Stimulated activated CD8-positive, alpha-beta memory T cell treated with anti-CD3 and anti-CD28 coated beads, Interleukin-4, amount 100 ng/mL, for 1 hour (primary cell): Measurements from ENCODE around the gene TMEM9B.

Experiments
- DNase-seq, 2 donors: peaks; one replicate each; pipeline ENCODE4 v3.0.0-alpha.2; 2020; ENCODE audit warnings: low read depth in 2 of 2, low spot score in 1 of 2

TMEM9B gene

DNA sequence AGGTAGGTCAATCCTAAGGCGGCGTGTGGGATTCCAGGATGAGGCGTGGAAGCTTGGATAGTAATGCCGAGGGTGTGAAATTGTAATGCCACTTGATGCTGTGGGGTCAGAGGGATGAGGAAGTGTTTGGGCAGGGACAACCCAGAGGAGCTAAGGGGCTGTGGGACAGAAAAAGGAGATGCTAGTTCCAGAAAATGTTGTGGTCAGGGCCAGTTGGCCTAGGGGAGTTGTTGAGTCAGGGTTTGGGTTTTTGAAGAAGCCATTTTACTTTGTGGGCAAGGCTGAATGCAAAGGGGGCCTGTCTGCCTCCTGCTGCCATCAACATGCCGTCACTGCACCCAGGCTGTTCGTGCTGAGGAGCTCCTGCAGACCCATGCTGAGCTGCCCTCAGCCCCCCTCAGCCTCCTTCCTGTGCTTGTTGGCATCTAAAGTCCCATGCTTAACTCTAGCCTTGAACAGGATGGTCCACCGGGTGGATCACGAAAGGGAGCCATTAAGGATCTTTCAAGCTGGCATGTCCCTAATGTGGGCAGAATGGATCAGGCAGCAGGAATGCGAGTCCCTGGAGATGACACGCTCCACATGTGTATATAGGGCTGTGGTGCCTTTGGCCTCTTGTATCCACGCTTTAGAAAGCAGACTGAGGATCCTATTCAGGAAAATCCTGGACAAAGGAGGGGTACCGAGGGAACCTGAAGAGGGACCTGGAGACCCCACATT lies 33.6 kb downstream of the TMEM9B start:
- no peak for DNase-seq

GRCh38 chr11:8928981-8929615 lies 35.1 kb downstream of the TMEM9B start:
- DNase-seq: no peak

DNA sequence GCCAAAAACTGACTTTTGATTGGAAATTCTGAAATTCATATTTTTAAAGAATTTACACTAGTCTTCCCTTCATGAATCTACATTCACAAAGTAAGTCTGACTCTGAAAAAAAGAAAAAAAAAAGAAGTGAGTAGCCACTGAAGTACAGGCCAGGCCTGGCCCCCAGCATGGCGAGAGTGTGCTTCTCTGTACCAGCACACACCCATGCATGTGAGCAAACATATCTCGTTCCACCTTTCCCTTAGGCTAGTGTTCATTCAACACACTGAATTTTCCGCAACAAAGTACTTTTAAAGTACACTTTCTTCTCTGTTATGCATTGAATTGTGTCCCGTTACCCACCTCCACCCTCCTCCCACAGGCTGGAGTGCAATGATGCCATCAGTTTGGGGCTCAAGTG lies 36.0 kb downstream of the TMEM9B start:
- DNase-seq: no peak

- no peak for DNase-seq
These were observed 37.0 kb downstream of the TMEM9B start for GRCh38 chr11:8927233-8927632.

GRCh38 chr11:8926236-8926635 lies 38.0 kb downstream of the TMEM9B start:
- no peak for DNase-seq

DNA sequence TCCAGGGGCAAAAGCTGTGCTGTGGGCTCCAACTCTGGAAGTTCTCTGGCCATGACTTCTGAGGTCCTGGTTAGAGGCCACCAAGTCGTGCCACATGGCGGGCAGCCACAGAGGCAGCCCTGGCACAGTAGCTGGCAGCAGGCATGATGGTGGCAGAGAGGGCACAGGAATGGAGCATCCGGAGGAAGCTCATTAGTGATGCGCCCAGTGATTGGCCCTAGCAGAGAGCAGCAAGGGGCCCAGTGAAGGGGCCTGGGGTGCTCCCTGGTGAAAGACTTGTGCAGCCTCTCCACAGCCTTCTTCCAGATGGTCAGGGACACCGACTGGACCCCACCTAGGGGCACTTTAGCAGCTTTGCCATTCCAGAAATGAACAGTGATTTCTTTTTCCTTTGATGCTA lies 38.5 kb downstream of the TMEM9B start:
- DNase-seq: no peak

DNA sequence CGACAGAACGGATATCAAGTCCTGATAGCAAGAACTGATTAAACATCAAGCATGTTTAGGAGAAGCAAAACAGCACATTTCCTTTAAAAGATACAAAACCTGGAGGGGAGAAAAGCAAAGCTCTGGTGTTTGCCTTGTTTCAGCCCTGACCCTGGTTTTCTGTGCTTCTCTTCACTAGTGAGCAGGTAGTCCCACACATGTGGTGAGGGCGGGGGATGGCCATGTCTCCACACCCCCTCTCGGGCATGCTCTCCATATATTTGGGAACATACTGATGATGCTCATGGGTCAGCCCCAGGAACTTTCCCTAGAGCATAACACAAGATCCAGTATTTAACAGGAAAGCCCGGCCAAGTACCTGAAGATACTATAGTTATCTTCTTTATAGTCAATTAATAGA lies 41.6 kb downstream of the TMEM9B start:
- no peak for DNase-seq

DNA sequence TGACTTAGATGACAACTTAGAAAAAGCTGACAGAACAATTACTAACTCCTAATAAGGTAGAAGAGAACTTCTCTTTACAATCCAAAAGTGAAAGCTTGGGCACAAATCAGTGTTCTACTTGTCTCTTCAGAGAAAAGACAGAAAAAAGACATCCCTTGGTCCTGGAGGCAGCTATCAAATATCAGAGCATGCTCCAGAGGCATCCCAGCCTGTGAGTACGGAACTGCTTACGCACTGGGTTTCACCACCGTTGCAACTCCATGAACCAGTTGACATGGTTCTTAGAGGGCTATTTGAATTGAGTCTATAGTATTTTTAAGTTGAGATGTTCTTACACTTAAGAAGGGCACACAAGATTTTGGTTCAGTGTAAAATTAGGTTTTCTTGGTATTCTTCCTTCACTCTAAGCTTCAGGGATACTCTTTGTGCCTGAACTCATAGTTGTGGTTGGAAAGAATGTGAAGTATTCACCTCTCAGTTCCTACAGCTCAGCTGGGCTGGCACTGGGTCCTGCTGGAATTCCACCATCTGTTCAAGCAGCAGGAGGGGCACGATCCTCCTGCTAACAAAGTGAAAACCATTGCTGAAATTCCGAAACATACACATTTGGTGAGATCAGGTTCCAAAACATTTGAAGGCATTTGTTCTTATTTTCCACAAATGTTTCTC lies 47.0 kb downstream of the TMEM9B start:
- no peak for DNase-seq

DNA sequence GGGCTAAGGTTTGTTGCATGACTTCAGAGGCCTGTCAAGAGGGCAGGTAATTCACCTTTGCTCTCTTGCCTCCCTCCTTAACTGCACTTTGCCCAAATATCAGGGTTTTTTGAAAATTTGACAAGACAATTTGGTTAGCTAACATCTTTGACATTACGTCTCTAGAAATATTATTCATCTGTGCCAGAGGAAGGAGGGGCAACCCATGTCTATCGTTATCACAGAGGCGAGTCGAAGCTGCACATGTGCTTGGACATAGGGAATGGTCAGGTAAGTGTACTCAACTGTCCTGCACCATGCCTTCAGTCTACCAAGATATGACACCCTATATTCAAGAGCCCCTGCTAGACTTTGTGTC lies 49.6 kb downstream of the TMEM9B start:
- no peak for DNase-seq

DNA sequence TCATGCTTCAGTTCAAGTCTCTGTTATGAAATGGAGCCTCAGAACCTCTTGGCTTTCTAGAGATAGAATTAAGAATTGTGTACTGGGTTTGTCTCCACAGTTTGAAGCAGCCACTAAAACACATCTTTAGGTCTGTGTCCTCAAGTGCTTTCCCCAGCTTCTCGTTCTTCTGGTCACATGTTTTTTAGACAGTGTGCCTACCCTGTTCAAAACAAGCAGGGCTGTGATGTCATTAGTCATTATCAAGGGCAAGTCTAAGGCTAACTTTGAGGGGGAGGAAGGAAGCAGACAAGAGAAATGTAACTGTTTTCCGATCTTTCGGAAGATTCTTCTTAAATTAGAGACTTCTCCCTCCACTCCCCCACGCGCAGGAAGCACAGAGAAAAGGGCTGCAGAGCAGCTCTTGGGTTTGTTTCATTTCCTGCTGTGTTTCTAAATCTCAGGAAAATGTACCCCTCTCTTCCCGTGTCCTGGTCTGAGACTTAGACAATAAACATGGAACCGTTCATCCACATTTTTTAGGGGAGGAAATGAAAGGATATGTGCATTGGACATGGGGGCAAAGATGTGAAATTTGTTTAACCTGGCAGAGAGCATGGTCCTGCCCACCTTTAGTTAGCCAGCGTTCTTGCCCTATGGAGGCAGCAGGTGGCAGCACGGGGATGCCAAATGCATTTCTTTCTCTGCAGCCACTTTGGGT lies 50.1 kb downstream of the TMEM9B start:
- no peak for DNase-seq

DNA sequence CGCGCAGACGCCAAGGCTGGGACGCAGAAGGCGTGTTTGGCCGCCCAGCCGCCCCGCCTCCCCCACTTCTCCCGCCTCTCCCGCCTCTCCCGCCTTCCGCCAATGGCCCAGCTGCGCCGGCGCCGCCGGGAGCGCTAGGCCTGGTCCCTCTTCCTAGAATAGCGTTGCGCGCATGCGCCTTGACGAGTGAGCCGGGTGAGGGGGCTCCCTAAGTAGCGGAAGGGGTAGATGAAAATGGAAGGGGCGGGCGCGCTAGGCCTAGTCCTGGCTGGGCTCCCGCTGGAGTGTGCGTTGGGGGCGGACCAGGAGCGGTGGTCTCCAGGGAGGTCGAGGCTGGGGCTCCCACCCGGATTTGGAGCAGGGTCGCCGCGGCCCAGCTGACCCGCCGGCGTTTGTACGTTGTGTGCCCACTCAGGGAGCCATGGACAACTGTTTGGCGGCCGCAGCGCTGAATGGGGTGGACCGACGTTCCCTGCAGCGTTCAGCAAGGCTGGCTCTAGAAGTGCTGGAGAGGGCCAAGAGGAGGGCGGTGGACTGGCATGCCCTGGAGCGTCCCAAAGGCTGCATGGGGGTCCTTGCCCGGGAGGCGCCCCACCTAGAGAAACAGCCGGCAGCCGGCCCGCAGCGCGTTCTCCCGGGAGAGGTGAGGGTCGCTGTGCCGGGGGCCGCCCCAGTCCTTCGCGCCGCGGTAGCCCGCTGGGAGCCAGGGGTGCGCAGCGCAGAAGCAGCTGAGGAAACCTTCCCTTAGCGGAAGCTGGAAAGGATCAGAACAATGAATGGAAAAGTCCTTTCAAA lies 53.0 kb downstream of the TMEM9B start, which contains the start of gene AKIP1:
TSS of gene AKIP1 (plus strand) at position 161 of the 795 bp plus-strand sequence. CDS start at position 422, 261 bp downstream.
- DNase-seq: peak; percentile 50 to 58

GRCh38 chr11:8910649-8911026 lies 53.6 kb downstream of the TMEM9B start:
- no peak for DNase-seq

GRCh38 chr11:8908099-8908498 lies 56.1 kb downstream of the TMEM9B start:
- DNase-seq: no peak

DNA sequence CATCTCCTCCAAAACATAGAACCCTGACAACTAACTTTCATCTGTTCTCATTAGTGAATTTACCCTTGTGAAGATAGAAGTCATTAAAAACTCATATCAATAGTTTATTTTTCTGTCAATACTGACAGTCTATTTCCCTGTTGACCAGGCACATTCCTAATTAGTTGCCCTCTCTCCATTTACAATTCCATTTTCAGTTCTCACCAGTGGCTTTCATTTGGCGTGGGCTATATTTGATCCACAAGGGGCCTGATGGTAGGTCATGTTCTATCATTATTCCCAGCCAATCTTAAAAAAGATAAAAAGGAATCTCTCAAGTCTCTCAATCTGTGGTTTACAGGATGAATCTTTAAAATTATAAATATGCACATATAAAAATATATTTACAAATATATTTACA lies 57.1 kb downstream of the TMEM9B start:
- DNase-seq: no peak

GRCh38 chr11:8905528-8906165 lies 58.6 kb downstream of the TMEM9B start:
- DNase-seq: no peak

- no peak for DNase-seq
These were observed 65.0 kb downstream of the TMEM9B start for GRCh38 chr11:8899119-8899753.
